HG03439 (cell line): ENCODE measurements around the gene LAMC1.
"Not testable (repeated sequence)": the region's sequence is repeated elsewhere in the genome, so short reads cannot be mapped to it uniquely, and the experiment has no call there.

Experiments used
- ATAC-seq: cut with Tn5 transposase; IDR thresholded peaks from one replicate; pipeline ENCODE4 v1.9.1; 2021; ENCODE audit warnings: mild to moderate bottlenecking, moderate library complexity; ENCODE audit not compliant: unreplicated experiment

Gene LAMC1

GRCh38 chr1:183142171-183142570, 119.0 kb downstream of the LAMC1 start:
- ATAC-seq = no peak

DNA sequence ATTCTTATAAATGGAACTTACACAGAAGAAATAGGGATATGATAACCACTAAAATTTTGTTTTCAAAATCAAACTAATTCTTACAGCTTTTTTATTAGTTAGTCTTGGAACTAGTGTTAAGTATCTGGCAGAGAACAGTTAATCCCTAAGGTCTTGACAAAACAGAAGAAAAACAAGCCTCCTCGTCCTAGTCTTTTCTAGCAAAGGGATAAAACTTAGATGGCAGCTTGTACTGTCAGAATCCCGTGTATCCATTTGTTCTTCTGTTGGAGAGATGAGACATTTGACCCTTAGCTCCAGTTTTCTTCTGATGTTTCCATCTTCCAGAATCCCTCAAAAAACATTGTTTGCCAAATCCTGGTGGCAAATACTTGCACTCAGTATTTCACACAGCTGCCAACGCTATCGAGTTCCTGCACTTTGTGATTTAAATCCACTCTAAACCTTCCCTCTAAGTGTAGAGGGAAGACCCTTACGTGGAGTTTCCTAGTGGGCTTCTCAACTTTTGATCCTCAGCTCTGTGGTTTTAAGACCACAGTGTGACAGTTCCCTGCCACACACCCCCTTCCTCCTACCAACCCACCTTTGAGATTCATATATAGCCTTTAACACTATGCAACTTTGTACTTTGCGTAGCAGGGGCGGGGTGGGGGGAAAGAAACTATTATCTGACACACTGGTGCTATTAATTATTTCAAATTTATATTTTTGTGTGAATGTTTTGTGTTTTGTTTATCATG, 120.5 kb downstream of the LAMC1 start:
- ATAC-seq = no peak

DNA sequence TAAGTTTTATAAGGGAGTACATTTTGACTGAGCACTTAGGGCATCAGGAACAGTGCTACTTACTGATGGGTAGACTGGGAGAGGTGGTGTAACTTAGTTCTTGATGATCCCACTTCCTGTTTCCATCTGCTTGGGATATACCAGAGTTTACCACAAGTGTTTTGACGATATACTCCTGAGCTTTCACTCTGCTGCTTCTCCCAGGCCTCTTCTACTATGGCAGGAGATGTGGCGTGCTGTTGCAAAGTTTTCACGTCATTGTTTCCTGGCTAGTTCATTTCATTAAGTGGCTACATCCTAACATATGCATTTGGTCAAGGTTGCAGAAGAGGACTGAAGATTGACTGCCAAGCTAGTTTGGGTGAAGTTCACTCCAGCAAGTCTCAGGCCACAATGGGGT, 121.5 kb downstream of the LAMC1 start:
- no peak for ATAC-seq

DNA sequence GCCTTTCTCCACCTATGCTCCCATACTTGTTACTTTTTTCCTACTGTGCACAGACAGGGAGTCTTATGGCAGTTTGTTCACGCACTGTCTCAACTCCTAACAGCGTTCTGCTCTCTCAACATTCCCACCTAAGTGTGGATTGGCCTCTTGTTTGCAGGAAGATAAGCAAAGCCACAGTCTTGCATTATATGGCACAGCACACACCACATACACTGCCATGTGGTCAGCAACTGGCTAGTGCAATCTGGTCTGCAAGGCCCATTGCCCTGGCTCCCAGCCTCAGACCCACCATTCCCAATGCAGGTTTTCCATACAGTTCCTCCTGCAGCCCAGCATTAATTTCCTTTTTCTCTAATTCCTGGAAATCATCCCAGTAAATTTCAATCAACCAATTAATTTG, 124.5 kb downstream of the LAMC1 start:
- no peak for ATAC-seq

GRCh38 chr1:183148599-183148998, 125.4 kb downstream of the LAMC1 start:
- ATAC-seq = no peak

- ATAC-seq = no peak
Measured at GRCh38 chr1:183149273-183149672, 126.1 kb downstream of the LAMC1 start.

DNA sequence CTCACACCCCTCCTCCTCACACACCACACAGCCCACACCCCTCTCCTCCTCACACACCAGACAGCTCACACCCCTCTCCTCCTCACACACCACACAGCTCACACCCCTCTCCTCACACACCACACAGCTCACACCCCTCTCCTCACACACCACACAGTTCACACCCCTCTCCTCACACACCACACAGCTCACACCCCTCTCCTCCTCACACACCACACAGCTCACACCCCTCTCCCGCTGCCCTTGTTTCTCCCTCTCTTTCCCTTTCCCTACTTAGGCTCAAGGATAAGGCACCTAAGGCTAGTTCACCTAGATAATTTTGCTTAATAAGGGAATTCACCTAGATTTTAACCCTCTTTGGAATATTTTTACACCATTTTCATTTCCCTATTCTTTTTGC, 126.8 kb downstream of the LAMC1 start:
- not testable (repeated sequence) for ATAC-seq

GRCh38 chr1:183150445-183150844, 127.2 kb downstream of the LAMC1 start:
- ATAC-seq = no peak

DNA sequence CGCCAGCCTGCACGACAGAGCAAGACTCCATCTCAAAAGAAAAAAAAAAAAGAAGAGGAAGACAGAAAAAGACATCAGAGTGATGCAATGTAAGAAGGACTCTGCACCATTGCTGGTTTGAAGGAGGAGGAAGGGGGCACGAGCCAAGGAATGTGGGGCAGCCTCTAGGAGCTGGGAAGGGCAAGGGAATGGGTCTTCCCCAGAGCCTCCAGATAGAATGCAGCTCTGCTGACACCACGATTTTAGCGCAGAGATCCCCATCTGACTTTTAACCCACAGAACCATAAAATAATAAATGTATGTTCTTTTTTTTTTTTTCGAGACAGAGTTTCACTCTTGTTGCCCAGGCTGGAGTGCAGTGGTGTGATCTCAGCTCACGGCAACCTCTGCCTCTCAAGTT, 129.0 kb downstream of the LAMC1 start:
- no peak for ATAC-seq

DNA sequence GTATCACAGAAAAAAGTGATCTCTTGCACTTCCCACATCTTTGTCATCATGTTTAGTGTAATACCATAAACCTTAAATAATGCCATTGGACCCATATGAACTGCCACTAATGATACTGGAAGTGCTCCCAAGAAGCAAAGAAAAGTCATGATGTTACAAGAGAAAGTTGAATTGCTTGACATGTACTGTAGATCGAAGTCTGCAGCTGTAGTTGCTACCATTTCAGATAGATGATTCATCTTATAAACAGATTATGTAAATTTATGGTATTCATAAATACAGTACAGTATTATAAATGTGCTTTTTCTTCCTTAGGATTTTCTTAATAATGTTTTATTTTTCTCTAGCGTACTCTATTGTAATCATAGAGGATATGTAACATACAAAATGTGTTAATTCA, 132.7 kb downstream of the LAMC1 start:
- ATAC-seq = no peak

DNA sequence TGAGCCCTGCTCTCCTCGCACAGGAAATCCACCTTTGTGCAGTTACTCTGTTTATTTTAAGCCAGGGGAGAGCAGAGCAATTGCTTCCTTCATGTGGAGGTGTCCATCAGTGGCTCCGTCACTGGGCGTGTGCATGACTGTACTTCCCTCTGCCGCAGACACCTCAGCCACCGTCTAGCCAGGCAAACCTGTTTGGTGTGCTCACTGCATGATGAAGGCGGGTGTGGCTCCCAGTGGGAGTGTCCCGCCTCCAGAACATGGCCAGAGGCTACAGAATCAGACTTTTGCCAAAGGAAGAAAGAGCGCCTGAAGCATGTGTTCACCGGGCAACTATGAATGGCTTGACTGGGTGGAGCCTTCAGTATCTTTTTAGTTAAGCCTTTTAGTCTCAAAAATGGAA, 136.7 kb downstream of the LAMC1 start:
- ATAC-seq = no peak

DNA sequence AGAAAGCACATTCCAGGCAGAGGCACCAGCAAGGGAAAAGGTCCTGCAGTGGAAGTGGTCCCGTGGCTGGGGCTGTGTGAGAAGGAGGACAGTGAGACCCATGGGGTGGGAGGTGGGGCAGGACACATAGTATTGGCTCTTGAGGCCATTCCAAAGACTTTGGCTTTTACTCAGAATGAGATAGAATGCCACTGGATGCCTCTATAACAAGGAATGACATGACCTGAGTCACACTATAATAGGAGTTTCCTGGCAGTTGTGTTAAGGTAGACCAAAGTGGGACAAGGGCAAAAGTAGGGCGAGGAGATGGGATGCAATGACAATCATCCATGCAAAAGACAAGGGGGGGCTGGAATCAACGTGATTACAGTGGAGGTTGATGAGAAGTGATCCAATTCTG, 138.2 kb downstream of the LAMC1 start:
- ATAC-seq = no peak

GRCh38 chr1:183163316-183163715, 140.1 kb downstream of the LAMC1 start:
- ATAC-seq = no peak

GRCh38 chr1:183164340-183164739, 141.1 kb downstream of the LAMC1 start:
- ATAC-seq = no peak

- ATAC-seq = no peak
Measured at GRCh38 chr1:183164963-183165362, 141.7 kb downstream of the LAMC1 start.

DNA sequence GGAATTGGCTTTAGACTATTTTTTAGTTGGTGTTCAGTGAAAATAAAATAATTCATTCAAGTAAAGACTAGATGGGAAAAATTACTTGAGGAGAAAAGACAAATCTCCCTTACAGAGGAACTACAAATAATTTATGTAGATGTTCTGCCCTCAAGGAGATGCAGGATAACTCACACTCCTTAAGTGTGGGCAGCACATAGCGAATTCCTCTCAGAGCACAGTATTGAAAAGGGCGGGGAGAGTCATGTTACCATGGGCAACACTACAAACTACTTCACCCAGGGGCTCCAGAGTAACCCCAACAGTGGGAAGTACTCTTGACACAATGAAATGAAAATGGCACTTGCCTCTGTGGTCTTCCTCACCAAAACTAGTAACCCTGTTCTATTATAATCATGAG, 142.2 kb downstream of the LAMC1 start:
- ATAC-seq = no peak

DNA sequence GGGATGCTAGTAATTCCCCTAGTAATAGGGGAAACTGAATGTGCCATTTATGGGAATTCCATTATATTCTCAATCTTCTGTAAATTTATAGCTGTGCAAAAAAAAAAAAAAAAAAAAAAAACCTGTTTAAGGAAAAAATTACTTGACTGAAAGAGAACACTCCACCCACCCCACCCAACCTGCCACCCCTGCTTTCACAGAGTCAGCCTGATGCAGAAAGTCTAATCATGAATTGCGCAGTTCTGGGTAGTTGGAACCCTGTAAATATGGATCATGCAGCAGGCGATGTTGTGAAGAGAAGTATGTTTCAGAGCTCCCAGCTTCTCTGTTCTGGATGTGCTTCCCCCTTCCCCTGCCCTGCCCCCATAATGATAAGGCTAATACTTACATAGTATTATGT, 143.2 kb downstream of the LAMC1 start:
- ATAC-seq = no peak

DNA sequence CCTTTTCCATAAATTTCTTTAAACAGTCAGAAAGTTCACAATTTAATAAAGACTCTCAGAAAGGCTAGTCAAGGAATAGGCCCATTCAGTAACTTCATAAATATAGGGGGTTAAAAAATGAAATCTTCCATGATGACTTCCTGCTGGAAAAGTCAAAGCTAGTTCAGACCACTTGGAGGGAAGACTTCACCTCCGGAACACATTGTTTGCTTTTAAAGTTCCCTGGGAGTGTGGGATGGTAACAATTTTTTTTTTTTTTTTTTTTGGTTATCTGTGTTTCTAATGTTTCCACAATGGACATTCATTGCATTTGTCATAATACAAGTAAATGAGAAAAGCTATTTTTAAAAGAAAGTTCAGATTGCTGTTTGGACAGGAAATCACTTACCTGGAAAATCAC, 144.5 kb downstream of the LAMC1 start:
- ATAC-seq = no peak

DNA sequence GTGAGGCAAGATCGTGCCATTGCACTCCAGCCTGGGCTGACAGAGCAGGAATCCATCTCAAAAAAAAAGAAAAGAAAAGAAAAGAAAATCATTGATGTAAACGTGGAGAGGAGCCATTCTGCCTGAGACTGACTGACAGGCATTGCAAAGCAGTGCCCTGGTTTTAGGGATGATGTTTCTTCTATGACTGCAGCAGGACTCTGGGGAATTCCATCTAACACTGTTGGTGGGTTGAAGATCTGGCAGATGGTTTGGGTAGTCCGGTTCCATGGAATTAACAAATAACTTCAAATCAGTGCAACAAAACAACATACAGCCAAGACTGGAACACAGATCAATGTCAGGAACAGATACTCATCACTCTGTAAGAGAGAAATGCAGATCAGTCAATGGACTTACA, 145.1 kb downstream of the LAMC1 start:
- ATAC-seq = no peak

GRCh38 chr1:183173828-183174227, 150.6 kb downstream of the LAMC1 start:
- no peak for ATAC-seq

DNA sequence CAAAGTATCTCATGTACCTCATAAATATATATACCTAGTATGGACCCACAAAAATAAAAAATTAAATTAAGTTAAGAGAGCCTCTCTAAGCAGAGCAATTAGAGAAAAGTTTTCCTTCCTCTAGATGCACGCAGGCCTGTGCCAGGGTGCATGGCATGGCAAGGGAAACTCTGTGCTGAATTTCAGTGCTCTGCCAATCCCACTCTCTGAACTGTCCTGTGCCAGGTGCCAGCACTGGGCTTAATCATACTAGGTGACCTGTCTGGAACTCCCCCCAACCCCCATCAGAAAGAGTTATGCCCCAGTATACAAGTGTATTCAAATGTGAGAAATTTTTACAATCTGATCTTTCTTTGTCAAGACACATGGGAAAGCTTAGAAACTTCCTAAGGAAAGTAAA, 152.4 kb downstream of the LAMC1 start:
- ATAC-seq = no peak

GRCh38 chr1:183178545-183178944, 155.3 kb downstream of the LAMC1 start:
- no peak for ATAC-seq

GRCh38 chr1:183179033-183179432, 155.8 kb downstream of the LAMC1 start:
- ATAC-seq = no peak
